Neutrophil (primary cell): ENCODE data around the gene GNG14.

Experiments
- H3K27ac ChIP-seq: fragments of 200-600 bp; sonication (generic); 2 replicates; pipeline ENCODE4 v1.5.1; 2016; ENCODE audit warnings: mild to moderate bottlenecking, moderate library complexity
- H3K27me3 ChIP-seq: fragments of 200-600 bp; sonication (generic); 2 replicates; pipeline ENCODE4 v1.6.0; 2016; ENCODE audit warnings: mild to moderate bottlenecking
- H3K36me3 ChIP-seq: fragments of 200-600 bp; sonication (generic); 2 replicates; pipeline ENCODE4 v1.5.1; 2017
- H3K4me1 ChIP-seq, 2 experiments: fragments of 200-600 bp in 1 of 2; sonication (generic) in 1 of 2; 1 replicate in 1 of 2; 2 replicates in 1 of 2; pipeline versions ENCODE4 v1.5.1 to v1.6.1; 2013 to 2016; ENCODE audit warnings: low read depth in 1 of 2, low read length in 1 of 2, mild to moderate bottlenecking in 1 of 2, moderate library complexity in 1 of 2; ENCODE audit not compliant: control insufficient read depth in 1 of 2, insufficient read depth in 1 of 2
- H3K4me3 ChIP-seq, 2 experiments: fragments of 200-600 bp in 1 of 2; sonication (generic) in 1 of 2; 1 replicate in 1 of 2; 2 replicates in 1 of 2; pipeline ENCODE4 v1.5.1; 2013 to 2016; ENCODE audit warnings: low read depth in 1 of 2, low read length in 1 of 2, mild to moderate bottlenecking in 1 of 2, moderate library complexity in 1 of 2
- H3K9me3 ChIP-seq: fragments of 200-600 bp; sonication (generic); 2 replicates; pipeline ENCODE4 v1.5.1; 2016
- TF ChIP-seq, protein P1 (sequence below): fragments of 200-600 bp; sonication (generic); IDR thresholded peaks from 2 replicates; pipeline ENCODE4 v1.5.1; 2016; ENCODE audit warnings: antibody characterized with exemption

Gene GNG14

DNA sequence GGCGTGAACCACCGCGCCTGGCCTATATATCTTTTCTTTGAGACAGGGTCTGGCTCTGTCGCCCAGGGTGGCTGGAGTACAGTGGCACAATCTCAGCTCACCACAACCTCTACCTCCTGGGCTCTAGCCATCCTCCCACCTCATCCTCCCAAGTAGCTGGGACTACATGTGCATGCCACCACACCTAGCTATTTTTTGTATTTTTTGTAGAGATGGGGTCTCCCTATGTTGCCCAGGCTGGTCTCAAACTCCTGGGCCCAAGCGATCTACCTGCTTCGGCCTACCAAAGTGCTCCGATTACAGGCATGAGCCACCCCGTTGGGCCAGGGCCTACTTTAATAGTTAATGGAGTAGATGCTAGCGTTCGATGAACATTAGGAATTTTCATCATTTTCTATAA, 32.5 kb downstream of the GNG14 start:
- Histone ChIP-seq H3K4me1 (peaks cover 33 to 35% of the 10 kb centered on the region in 2 experiments), H3K9me3 (no peaks in the 10 kb centered on the region), H3K4me3 (no peak overlapping the region), H3K27me3 (peaks cover 11% of the 10 kb centered on the region), H3K27ac (no peak overlapping the region), H3K36me3 (peaks cover 32% of the 10 kb centered on the region)
- TF ChIP-seq, protein P1, sequence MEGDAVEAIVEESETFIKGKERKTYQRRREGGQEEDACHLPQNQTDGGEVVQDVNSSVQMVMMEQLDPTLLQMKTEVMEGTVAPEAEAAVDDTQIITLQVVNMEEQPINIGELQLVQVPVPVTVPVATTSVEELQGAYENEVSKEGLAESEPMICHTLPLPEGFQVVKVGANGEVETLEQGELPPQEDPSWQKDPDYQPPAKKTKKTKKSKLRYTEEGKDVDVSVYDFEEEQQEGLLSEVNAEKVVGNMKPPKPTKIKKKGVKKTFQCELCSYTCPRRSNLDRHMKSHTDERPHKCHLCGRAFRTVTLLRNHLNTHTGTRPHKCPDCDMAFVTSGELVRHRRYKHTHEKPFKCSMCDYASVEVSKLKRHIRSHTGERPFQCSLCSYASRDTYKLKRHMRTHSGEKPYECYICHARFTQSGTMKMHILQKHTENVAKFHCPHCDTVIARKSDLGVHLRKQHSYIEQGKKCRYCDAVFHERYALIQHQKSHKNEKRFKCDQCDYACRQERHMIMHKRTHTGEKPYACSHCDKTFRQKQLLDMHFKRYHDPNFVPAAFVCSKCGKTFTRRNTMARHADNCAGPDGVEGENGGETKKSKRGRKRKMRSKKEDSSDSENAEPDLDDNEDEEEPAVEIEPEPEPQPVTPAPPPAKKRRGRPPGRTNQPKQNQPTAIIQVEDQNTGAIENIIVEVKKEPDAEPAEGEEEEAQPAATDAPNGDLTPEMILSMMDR = no peak

DNA sequence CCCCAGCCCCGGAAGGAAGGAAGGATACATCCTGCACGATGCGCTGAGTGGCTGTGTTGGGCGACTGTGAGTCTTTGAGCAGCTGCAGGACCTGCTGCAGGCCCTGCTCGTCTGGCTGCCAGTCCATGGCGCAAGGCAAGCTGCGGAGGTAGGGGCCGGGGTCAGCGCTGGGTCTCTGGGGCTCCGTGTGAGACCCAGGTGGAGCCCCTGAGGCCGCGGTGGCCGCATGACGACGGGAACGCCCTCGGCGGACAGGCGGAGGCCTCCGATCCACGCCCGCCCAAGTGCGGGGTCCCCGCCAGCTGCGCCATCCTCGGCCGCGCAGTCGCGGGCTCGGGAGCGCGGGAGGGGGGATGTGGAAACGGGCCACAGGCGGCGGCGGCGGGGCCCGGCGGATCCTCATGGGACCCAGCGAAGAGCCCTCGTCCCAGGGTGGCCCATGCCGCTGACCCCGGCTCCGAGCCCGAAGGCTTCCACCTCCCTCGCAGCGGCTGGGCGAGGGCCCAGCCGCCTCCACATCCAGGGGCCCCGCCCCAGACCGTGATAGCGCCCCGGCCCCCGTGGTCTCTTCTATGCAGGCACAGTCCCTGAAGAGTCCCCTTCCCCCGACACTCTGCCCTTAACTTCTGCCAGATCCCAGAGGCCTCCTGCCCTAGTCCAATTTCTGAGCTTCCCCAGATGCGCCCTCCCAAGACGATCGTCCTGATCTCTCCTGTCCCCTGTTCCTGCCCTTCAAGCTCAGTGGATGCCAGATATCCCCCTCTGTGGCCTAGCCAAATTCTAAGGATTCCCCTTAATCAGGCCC, 33.3 kb downstream of the GNG14 start:
- Histone ChIP-seq H3K9me3 (no peaks in the 10 kb centered on the region), H3K27me3 (peaks cover 11% of the 10 kb centered on the region), H3K4me3 (peak overlapping the region; percentile 62 to 81), H3K27ac (peak overlapping the region; percentile 84), H3K4me1 (peaks cover 33 to 35% of the 10 kb centered on the region in 2 experiments), H3K36me3 (peaks cover 24% of the 10 kb centered on the region)
- TF ChIP-seq, protein P1 = no peak

DNA sequence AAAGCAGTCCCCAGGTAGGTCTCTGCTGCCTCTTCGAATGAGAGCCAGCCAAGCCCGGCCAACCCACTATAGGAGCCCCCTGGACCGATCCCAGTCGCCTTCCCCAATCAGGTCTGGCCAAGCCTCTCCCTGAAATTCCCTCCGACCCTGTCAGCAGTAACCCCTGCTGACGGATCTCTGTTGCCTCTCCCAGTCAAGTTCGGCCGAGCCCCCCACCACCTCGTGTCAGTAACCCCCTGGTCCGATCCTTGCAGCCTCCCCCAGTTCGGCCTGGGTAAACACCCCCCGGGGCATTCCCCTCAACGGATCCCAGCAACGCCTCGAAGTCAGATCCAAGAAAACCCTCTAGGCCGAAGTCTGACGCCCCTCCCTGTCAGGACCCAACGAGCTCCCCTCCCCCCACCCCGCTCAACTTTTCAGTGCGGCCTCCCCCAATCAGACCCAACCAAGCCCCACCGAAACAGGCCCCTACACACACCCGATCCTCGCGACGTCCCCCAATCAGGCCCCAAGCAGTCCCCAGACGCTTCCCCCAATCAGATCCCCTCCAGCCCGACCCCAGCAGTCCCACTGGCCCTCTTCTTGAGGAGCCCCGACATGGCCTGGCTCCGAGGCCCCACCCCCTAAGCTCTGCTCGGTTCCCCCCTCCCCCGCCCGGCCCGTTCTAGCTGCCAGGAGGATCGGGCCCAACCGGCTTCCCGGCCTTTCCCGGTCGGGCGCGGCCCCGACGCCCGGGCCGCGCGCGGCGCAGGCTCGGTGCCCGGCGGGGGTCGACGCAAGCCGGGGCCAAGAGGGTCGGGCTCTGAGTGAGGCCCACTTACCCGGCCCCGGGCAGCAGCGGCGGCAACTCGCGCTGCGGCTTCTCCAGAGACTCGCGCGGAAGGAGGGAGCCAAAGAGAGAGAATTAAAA, 34.1 kb downstream of the GNG14 start:
- H3K27me3 ChIP-seq = peaks cover 11% of the 10 kb centered on the region
- H3K36me3 ChIP-seq = peaks cover 15% of the 10 kb centered on the region
- TF ChIP-seq, protein P1 = no peak
- H3K4me3 ChIP-seq = peak overlapping the region; percentile 62 to 81
- H3K27ac ChIP-seq = peak overlapping the region; percentile 84
- no peaks in the 10 kb centered on the region for H3K9me3 ChIP-seq
- H3K4me1 ChIP-seq = peaks cover 33 to 35% of the 10 kb centered on the region in 2 experiments

DNA sequence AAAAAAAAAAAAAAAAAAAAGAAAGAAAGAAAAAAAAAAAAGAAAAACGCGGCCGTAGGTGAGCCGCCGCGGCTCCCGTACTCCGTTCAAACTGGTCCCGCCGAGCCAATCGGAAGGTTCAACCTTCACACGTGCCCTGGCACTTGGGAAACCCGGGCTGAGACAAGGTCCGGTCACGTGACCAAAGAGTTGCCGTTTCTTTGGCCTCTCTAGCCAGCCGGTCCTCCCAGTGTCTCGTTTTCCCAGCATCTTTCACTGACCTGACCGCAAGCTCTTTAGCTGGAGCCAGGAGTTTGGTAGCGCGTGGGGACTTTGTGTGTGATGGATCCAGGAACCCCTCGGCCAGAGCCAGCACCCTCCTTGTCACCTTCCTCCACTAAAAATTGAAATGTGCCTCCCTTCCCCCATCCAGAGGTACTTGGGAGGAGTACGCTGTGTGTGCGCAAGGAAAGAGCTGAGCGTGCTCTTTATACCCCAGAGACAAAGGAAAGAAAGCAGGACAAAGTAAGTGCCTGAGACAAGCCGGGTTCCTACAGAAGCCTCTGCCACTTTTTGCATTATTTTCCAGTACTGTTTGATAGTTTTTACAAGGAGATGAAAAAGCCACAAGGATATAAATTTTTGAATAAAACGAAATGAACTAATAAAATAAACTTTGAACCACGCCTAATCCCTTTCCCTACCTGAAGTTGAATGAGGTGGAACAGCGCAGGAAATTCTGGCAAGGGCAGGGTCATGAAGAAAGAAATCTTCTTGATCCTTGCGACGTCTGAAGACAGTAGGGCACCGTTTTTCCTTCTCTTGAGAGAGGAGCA, 35.0 kb downstream of the GNG14 start:
- Histone ChIP-seq H3K4me3 (peak overlapping the region; percentile 62 to 81), H3K27me3 (peaks cover 11% of the 10 kb centered on the region), H3K4me1 (peaks cover 33 to 35% of the 10 kb centered on the region in 2 experiments), H3K9me3 (no peaks in the 10 kb centered on the region), H3K36me3 (peaks cover 14% of the 10 kb centered on the region), H3K27ac (peak overlapping the region; percentile 84)
- TF ChIP-seq, protein P1 = peak; percentile 14

DNA sequence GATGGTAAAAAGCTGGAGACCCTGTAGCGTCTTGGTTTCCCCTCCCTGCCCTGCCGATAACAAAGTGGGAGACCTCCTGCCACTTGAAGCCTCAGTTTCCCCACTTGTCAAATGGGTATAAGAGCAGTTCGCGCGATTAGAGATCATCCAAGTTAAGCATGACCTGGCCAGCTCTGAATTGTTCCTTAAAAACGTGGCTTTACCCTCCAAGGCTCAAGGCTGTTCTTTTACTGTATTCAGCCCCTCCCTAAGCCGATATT, 35.5 kb downstream of the GNG14 start:
- Histone ChIP-seq H3K36me3 (peaks cover 16% of the 10 kb centered on the region), H3K4me1 (peaks cover 33 to 35% of the 10 kb centered on the region in 2 experiments), H3K9me3 (no peaks in the 10 kb centered on the region), H3K4me3 (peak overlapping the region; percentile 62 to 81), H3K27ac (peak overlapping the region; percentile 84), H3K27me3 (peaks cover 11% of the 10 kb centered on the region)
- TF ChIP-seq, protein P1 = no peak
